ENCODE results near the gene NCAN.

Gene NCAN

GRCh38 chr19:19271828-19272599 is 60.3 kb downstream of the NCAN start:
- Mint-ChIP-seq H3K4me1 (ENCODE audit: low read depth) (no peaks in the 10 kb centered on the region), H3K27me3 (peaks cover 27% of the 10 kb centered on the region), H3K4me3 (no peak overlapping the region), H3K9me3 (no peaks in the 10 kb centered on the region), H3K27ac (no peak overlapping the region), H3K36me3 (ENCODE audit: low read depth) (peaks cover 6% of the 10 kb centered on the region)

GRCh38 chr19:19274146-19274545 is 62.4 kb downstream of the NCAN start:
- H3K9me3 Mint-ChIP-seq: no peaks in the 10 kb centered on the region
- H3K27me3 Mint-ChIP-seq: peaks cover 27% of the 10 kb centered on the region
- H3K4me3 Mint-ChIP-seq: no peak overlapping the region
- H3K36me3 Mint-ChIP-seq (ENCODE audit: low read depth): peaks cover 12% of the 10 kb centered on the region
- no peaks in the 10 kb centered on the region for H3K4me1 Mint-ChIP-seq (ENCODE audit: low read depth)
- H3K27ac Mint-ChIP-seq: no peak overlapping the region

GRCh38 chr19:19274716-19275565 is 63.2 kb downstream of the NCAN start:
- Mint-ChIP-seq H3K27ac (no peak overlapping the region), H3K27me3 (peaks cover 27% of the 10 kb centered on the region), H3K36me3 (ENCODE audit: low read depth) (peaks cover 12% of the 10 kb centered on the region), H3K9me3 (no peaks in the 10 kb centered on the region), H3K4me3 (no peak overlapping the region), H3K4me1 (ENCODE audit: low read depth) (no peaks in the 10 kb centered on the region)

GRCh38 chr19:19276386-19276785 is 64.6 kb downstream of the NCAN start:
- Mint-ChIP-seq H3K27me3 (peaks cover 24% of the 10 kb centered on the region), H3K4me3 (no peak overlapping the region), H3K36me3 (ENCODE audit: low read depth) (peaks cover 21% of the 10 kb centered on the region), H3K27ac (no peak overlapping the region), H3K9me3 (no peaks in the 10 kb centered on the region), H3K4me1 (ENCODE audit: low read depth) (no peaks in the 10 kb centered on the region)

- Mint-ChIP-seq H3K4me1 (ENCODE audit: low read depth) (no peaks in the 10 kb centered on the region), H3K27me3 (peaks cover 23% of the 10 kb centered on the region), H3K4me3 (no peak overlapping the region), H3K9me3 (no peaks in the 10 kb centered on the region), H3K27ac (no peak overlapping the region), H3K36me3 (ENCODE audit: low read depth) (peaks cover 25% of the 10 kb centered on the region)
Observed at GRCh38 chr19:19276851-19277250, 65.1 kb downstream of the NCAN start.

- H3K27me3 Mint-ChIP-seq: peaks cover 14% of the 10 kb centered on the region
- H3K4me1 Mint-ChIP-seq (ENCODE audit: low read depth): no peaks in the 10 kb centered on the region
- H3K9me3 Mint-ChIP-seq: no peaks in the 10 kb centered on the region
- peaks cover 26% of the 10 kb centered on the region for H3K36me3 Mint-ChIP-seq (ENCODE audit: low read depth)
- no peak overlapping the region for H3K27ac Mint-ChIP-seq
- H3K4me3 Mint-ChIP-seq: no peak overlapping the region
Observed at GRCh38 chr19:19278315-19278714, 66.6 kb downstream of the NCAN start.

GRCh38 chr19:19279062-19279612 is 67.4 kb downstream of the NCAN start:
- no peak overlapping the region for H3K4me3 Mint-ChIP-seq
- H3K36me3 Mint-ChIP-seq (ENCODE audit: low read depth): peaks cover 32% of the 10 kb centered on the region

GRCh38 chr19:19279853-19280252 is 68.1 kb downstream of the NCAN start:
- H3K4me3 Mint-ChIP-seq: no peak overlapping the region
- peaks cover 38% of the 10 kb centered on the region for H3K36me3 Mint-ChIP-seq (ENCODE audit: low read depth)
- no peaks in the 10 kb centered on the region for H3K9me3 Mint-ChIP-seq
- peaks cover 3% of the 10 kb centered on the region for H3K27me3 Mint-ChIP-seq
- no peaks in the 10 kb centered on the region for H3K4me1 Mint-ChIP-seq (ENCODE audit: low read depth)
- no peak overlapping the region for H3K27ac Mint-ChIP-seq

More at GRCh38 chr19:19279062-19279612, 67.4 kb downstream of the NCAN start:
- no peaks in the 10 kb centered on the region for H3K9me3 Mint-ChIP-seq
- no peak overlapping the region for H3K27ac Mint-ChIP-seq
- H3K4me1 Mint-ChIP-seq (ENCODE audit: low read depth): no peaks in the 10 kb centered on the region
- peaks cover 6% of the 10 kb centered on the region for H3K27me3 Mint-ChIP-seq

- Mint-ChIP-seq H3K4me3 (no peak overlapping the region), H3K4me1 (ENCODE audit: low read depth) (no peaks in the 10 kb centered on the region), H3K27ac (no peak overlapping the region), H3K9me3 (no peaks in the 10 kb centered on the region), H3K27me3 (no peaks in the 10 kb centered on the region), H3K36me3 (ENCODE audit: low read depth) (peaks cover 42% of the 10 kb centered on the region)
Observed at GRCh38 chr19:19280561-19280960, 68.8 kb downstream of the NCAN start.

GRCh38 chr19:19285686-19286085 is 73.9 kb downstream of the NCAN start:
- no peak overlapping the region for H3K27ac Mint-ChIP-seq
- H3K4me1 Mint-ChIP-seq (ENCODE audit: low read depth): no peaks in the 10 kb centered on the region
- H3K4me3 Mint-ChIP-seq: no peak overlapping the region
- no peaks in the 10 kb centered on the region for H3K9me3 Mint-ChIP-seq
- no peaks in the 10 kb centered on the region for H3K27me3 Mint-ChIP-seq
- peaks cover 44% of the 10 kb centered on the region for H3K36me3 Mint-ChIP-seq (ENCODE audit: low read depth)

GRCh38 chr19:19292607-19293006 is 80.8 kb downstream of the NCAN start:
- no peaks in the 10 kb centered on the region for H3K27me3 Mint-ChIP-seq
- H3K27ac Mint-ChIP-seq: no peak overlapping the region
- no peaks in the 10 kb centered on the region for H3K4me1 Mint-ChIP-seq (ENCODE audit: low read depth)
- no peaks in the 10 kb centered on the region for H3K9me3 Mint-ChIP-seq
- peaks cover 56% of the 10 kb centered on the region for H3K36me3 Mint-ChIP-seq (ENCODE audit: low read depth)
- H3K4me3 Mint-ChIP-seq: no peak overlapping the region

GRCh38 chr19:19294914-19295313 is 83.2 kb downstream of the NCAN start:
- H3K36me3 Mint-ChIP-seq (ENCODE audit: low read depth): peaks cover 54% of the 10 kb centered on the region
- no peaks in the 10 kb centered on the region for H3K4me1 Mint-ChIP-seq (ENCODE audit: low read depth)
- no peak overlapping the region for H3K27ac Mint-ChIP-seq

GRCh38 chr19:19296953-19297689 is 85.4 kb downstream of the NCAN start:
- Mint-ChIP-seq H3K27ac (no peak overlapping the region), H3K9me3 (no peaks in the 10 kb centered on the region), H3K27me3 (no peaks in the 10 kb centered on the region), H3K4me1 (ENCODE audit: low read depth) (no peaks in the 10 kb centered on the region), H3K36me3 (ENCODE audit: low read depth) (peaks cover 37% of the 10 kb centered on the region), H3K4me3 (no peak overlapping the region)

More at GRCh38 chr19:19294914-19295313, 83.2 kb downstream of the NCAN start:
- Mint-ChIP-seq H3K9me3 (no peaks in the 10 kb centered on the region), H3K4me3 (no peak overlapping the region), H3K27me3 (no peaks in the 10 kb centered on the region)

- Mint-ChIP-seq H3K36me3 (ENCODE audit: low read depth) (peaks cover 32% of the 10 kb centered on the region), H3K27me3 (no peaks in the 10 kb centered on the region), H3K27ac (no peak overlapping the region), H3K4me1 (ENCODE audit: low read depth) (no peaks in the 10 kb centered on the region), H3K4me3 (no peak overlapping the region), H3K9me3 (no peaks in the 10 kb centered on the region)
Observed at GRCh38 chr19:19297759-19298158, 86.0 kb downstream of the NCAN start.
